MM.1S (cell line): ENCODE measurements around the gene RAP1GDS1.

Experiments used
- DNase-seq: peaks from one replicate; pipeline ENCODE4 v3.0.0-alpha.2; 2015
- H2AFZ ChIP-seq: fragments of 300-600 bp; sonication (generic); 2 replicates; pipeline ENCODE4 v1.6.0; 2016; ENCODE audit warnings: antibody characterized with exemption, low read length
- H3F3A ChIP-seq: fragments of 300-600 bp; sonication (generic); 2 replicates; pipeline ENCODE4 v1.6.1; 2016; ENCODE audit warnings: mild to moderate bottlenecking, antibody characterized with exemption, low read length, moderate library complexity, mixed read lengths; ENCODE audit not compliant: insufficient read depth
- H3K27ac ChIP-seq: fragments of 300-600 bp; sonication (generic); 2 replicates; pipeline ENCODE4 v1.5.1; 2016; ENCODE audit warnings: mild to moderate bottlenecking, low read length
- H3K27me3 ChIP-seq: fragments of 300-600 bp; sonication (generic); replicated peaks from 2 replicates; pipeline ENCODE4 v1.6.0; 2016; ENCODE audit warnings: low read length; ENCODE audit not compliant: insufficient read depth
- H3K36me3 ChIP-seq: fragments of 300-600 bp; sonication (generic); replicated peaks from 2 replicates; pipeline ENCODE4 v1.6.1; 2016; ENCODE audit warnings: mild to moderate bottlenecking, low read length, mixed read lengths; ENCODE audit not compliant: insufficient read depth
- H3K4me1 ChIP-seq: fragments of 300-600 bp; sonication (generic); 2 replicates; pipeline ENCODE4 v1.6.1; 2016; ENCODE audit warnings: low read length, mixed read lengths
- H3K4me2 ChIP-seq: fragments of 300-600 bp; sonication (generic); 2 replicates; pipeline ENCODE4 v1.6.0; 2016; ENCODE audit warnings: low read depth, low read length
- H3K4me3 ChIP-seq: fragments of 300-600 bp; sonication (generic); 2 replicates; pipeline ENCODE4 v1.5.1; 2016; ENCODE audit warnings: low read length, mixed read lengths
- H3K79me2 ChIP-seq: fragments of 300-600 bp; sonication (generic); 2 replicates; pipeline ENCODE4 v1.6.1; 2016; ENCODE audit warnings: mixed run types, low read length, mixed read lengths
- H3K9ac ChIP-seq: fragments of 300-600 bp; sonication (generic); 2 replicates; pipeline ENCODE4 v1.6.1; 2016; ENCODE audit warnings: low read length, mixed read lengths
- H3K9me2 ChIP-seq: fragments of 300-600 bp; sonication (generic); replicated peaks from 2 replicates; pipeline ENCODE4 v1.6.1; 2016; ENCODE audit warnings: mild to moderate bottlenecking, low read length, mixed read lengths; ENCODE audit not compliant: insufficient read depth
- H3K9me3 ChIP-seq: fragments of 300-600 bp; sonication (generic); replicated peaks from 2 replicates; pipeline ENCODE4 v1.6.1; 2016; ENCODE audit warnings: mild to moderate bottlenecking, low read length, mixed read lengths; ENCODE audit not compliant: insufficient read depth
- H4K20me1 ChIP-seq: fragments of 300-600 bp; sonication (generic); 2 replicates; pipeline ENCODE4 v1.6.1; 2016; ENCODE audit warnings: mild to moderate bottlenecking, low read length, moderate library complexity, mixed read lengths; ENCODE audit not compliant: insufficient read depth
- EZH2 ChIP-seq: fragments of 300-600 bp; sonication (generic); optimal IDR thresholded peaks from 2 replicates; pipeline ENCODE3; 2017; ENCODE audit warnings: low read depth, mild to moderate bottlenecking, antibody characterized with exemption, low read length, mixed read lengths
- EZH2phosphoT487 ChIP-seq: fragments of 300-600 bp; sonication (generic); IDR thresholded peaks from 2 replicates; pipeline ENCODE4 v1.6.1; 2018; ENCODE audit warnings: antibody characterized with exemption, low read length
- TF ChIP-seq, protein P1 (sequence below): fragments of 300-600 bp; sonication (generic); IDR thresholded peaks from 2 replicates; pipeline ENCODE4 v1.5.1; 2016; ENCODE audit warnings: antibody characterized with exemption, low read length, mixed read lengths

Gene RAP1GDS1

DNA sequence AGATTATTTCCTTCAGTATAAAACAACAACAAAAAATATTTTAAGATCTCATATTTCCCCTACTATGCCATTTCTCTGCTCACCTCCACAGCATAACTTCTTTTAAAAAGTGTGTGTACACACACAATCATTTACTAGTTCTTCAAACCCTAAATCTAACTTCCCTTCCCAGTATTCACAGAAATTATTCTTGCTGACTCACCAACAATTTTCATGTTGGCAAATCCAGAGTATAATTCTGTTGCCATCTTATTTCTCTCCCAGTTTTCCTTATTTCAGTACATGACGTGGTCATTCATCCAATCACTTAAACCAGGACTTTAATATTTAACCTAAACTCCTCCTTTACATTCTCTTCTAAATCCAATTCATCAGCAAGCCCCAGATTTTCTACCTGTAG, 11.4 kb upstream of the RAP1GDS1 start:
- Histone ChIP-seq H3K4me1 (peaks cover 15% of the 10 kb centered on the region), H3K27ac (no peak overlapping the region), H2AFZ (no peak overlapping the region), H3K27me3 (no peaks in the 10 kb centered on the region), H3K36me3 (no peaks in the 10 kb centered on the region), H3K9ac (no peak overlapping the region), H3F3A (no peaks in the 10 kb centered on the region), H4K20me1 (no peaks in the 10 kb centered on the region), H3K79me2 (no peaks in the 10 kb centered on the region), H3K9me2 (no peaks in the 10 kb centered on the region; the same call in 1 of the 2 replicates), H3K9me3 (no peaks in the 10 kb centered on the region), H3K4me3 (no peak overlapping the region), H3K4me2 (no peak overlapping the region)
- TF ChIP-seq, protein P1, sequence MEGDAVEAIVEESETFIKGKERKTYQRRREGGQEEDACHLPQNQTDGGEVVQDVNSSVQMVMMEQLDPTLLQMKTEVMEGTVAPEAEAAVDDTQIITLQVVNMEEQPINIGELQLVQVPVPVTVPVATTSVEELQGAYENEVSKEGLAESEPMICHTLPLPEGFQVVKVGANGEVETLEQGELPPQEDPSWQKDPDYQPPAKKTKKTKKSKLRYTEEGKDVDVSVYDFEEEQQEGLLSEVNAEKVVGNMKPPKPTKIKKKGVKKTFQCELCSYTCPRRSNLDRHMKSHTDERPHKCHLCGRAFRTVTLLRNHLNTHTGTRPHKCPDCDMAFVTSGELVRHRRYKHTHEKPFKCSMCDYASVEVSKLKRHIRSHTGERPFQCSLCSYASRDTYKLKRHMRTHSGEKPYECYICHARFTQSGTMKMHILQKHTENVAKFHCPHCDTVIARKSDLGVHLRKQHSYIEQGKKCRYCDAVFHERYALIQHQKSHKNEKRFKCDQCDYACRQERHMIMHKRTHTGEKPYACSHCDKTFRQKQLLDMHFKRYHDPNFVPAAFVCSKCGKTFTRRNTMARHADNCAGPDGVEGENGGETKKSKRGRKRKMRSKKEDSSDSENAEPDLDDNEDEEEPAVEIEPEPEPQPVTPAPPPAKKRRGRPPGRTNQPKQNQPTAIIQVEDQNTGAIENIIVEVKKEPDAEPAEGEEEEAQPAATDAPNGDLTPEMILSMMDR: no peak
- no peak for TF ChIP-seq EZH2phosphoT487
- TF ChIP-seq EZH2: no peak
- no peak for DNase-seq

DNA sequence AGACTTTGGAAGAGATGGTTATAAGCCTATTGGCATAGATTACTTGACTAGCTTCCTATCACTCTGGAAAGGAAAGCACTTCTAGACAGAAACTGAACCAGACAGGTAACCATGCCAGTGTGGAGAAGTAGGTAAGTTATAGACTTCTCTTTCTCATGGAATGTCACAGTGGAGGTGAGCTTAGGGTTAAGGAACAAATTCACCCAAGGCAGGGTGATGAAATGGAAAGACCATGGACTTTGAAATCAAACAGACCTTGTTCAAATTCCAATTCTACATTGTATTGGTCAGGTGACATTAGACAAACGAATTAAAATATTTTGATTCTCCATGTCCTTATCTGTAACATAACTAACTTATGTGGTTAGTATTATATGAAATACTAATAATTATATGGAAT, 7.7 kb upstream of the RAP1GDS1 start:
- Histone ChIP-seq H3K4me1 (peaks cover 12% of the 10 kb centered on the region), H2AFZ (no peak overlapping the region), H3K4me2 (no peak overlapping the region), H3K4me3 (no peak overlapping the region), H3K27me3 (no peaks in the 10 kb centered on the region), H3K27ac (no peak overlapping the region), H3K9ac (no peak overlapping the region), H3K9me2 (no peaks in the 10 kb centered on the region; the same call in 1 of the 2 replicates), H4K20me1 (no peaks in the 10 kb centered on the region), H3K79me2 (no peaks in the 10 kb centered on the region), H3F3A (no peaks in the 10 kb centered on the region), H3K9me3 (no peaks in the 10 kb centered on the region), H3K36me3 (no peaks in the 10 kb centered on the region)
- TF ChIP-seq EZH2 (no peak), EZH2phosphoT487 (no peak)
- TF ChIP-seq, protein P1: no peak
- DNase-seq: no peak

DNA sequence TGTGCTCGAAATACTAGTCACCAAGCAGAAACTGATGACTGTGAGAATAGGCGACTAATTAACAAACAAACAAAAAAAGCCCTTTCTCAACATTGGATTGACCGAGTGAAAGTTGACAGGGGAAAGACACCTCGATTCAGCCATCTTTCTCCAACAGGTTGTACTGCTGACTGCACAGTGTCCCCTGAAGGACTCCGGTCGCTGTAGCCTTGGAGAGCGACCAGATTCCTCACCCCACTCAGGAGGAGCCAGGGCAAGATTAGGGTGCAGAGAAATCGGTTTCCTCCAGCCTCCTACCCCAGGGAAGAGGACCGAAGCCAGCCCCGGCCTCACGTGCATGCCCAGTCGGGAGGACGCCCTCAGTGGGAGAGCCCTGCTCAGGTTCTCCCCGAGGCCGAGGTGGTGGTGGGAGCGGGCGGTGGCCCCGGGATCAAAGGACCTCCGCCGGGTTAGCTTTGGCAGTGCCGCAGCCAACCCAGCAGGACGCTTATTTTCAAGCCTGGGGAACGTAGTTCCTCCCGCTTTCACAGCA, 1.1 kb upstream of the RAP1GDS1 start:
- Histone ChIP-seq H3K4me1 (peaks cover 13% of the 10 kb centered on the region), H3K9ac (peak overlapping the region; percentile 89), H3K36me3 (no peaks in the 10 kb centered on the region), H3F3A (peaks cover 15% of the 10 kb centered on the region; the same call in 1 of the 2 replicates), H3K27ac (peak overlapping the region; percentile 84; the same call in 1 of the 2 replicates), H3K4me2 (peak overlapping the region; percentile 85), H3K79me2 (peaks cover 41% of the 10 kb centered on the region), H3K9me2 (no peaks in the 10 kb centered on the region), H3K9me3 (no peaks in the 10 kb centered on the region), H2AFZ (peak overlapping the region; percentile 76), H3K27me3 (no peaks in the 10 kb centered on the region), H3K4me3 (peak overlapping the region; percentile 95), H4K20me1 (no peaks in the 10 kb centered on the region)
- DNase-seq: no peak
- TF ChIP-seq, protein P1: no peak
- TF ChIP-seq EZH2 (no peak), EZH2phosphoT487 (no peak)
